GM12878 (cell line): ENCODE results near the gene PHKG2. TPM values are rescaled to one million over a fixed set of nuclear protein-coding genes. Genes with fewer than 3 reads are reported as not detected.

Source experiments
- ATAC-seq: fragments of 200-7000 bp; cut with Tn5 transposase; 3 replicates; pipeline ENCODE4 v1.9.1; 2020; ENCODE audit warnings: mild to moderate bottlenecking, moderate library complexity
- BruUV-seq: library from RNA; stranded (reverse); fragments of 400-500 nt; replicated peaks from 2 replicates; lab custom pipeline; 2021; lab: Mats Ljungman, UMichigan
- CTCF ChIA-PET: fragments of 300-600 bp; sonication (Branson Sonifier 250); formaldehyde crosslinking; extraction: SDS; loops from one replicate; lab custom pipeline; 2021; ENCODE audit warnings: inconsistent platforms; lab: Yijun Ruan, JAX
- POLR2A ChIA-PET: fragments of 350-600 bp; formaldehyde crosslinking; extraction: SDS; loops from one replicate; lab custom pipeline; 2021; ENCODE audit warnings: inconsistent platforms; lab: Charles Lee
- RAD21 ChIA-PET: fragments of 300-600 bp; sonication (Branson Sonifier 250); formaldehyde crosslinking; loops from one replicate; lab custom pipeline; 2023; ENCODE audit warnings: antibody characterized with exemption; ENCODE audit not compliant: unreplicated experiment; lab: Charles Lee
- SMC1A ChIA-PET: fragments of 300-600 bp; sonication (Branson Sonifier 250); formaldehyde crosslinking; loops from one replicate; lab custom pipeline; 2023; ENCODE audit not compliant: unreplicated experiment, uncharacterized antibody; lab: Charles Lee
- DNase-seq: peaks from one replicate; pipeline ENCODE4 v3.0.0-alpha.2; 2011; ENCODE audit warnings: low read depth, low spot score
- FAIRE-seq: peaks from 3 replicates; lab custom pipeline; 2011; peaks lifted over from hg19 to GRCh38; lab: Jason Lieb, UNC
- H2AFZ ChIP-seq: 2 replicates; pipeline ENCODE4 v1.6.0; 2011; ENCODE audit warnings: low read depth, low read length, control low read depth; ENCODE audit not compliant: control insufficient read depth
- H3K27ac ChIP-seq: 2 replicates; pipeline ENCODE4 v1.5.1; 2011; ENCODE audit warnings: control low read depth; ENCODE audit not compliant: control insufficient read depth, insufficient read depth
- H3K27me3 ChIP-seq, 2 experiments: replicated peaks in 1 of 2; 2 replicates each; pipeline versions ENCODE4 v1.6.0 to v1.6.1; 2011; ENCODE audit warnings: low read length in 1 of 2; ENCODE audit not compliant: control insufficient read depth in 2 of 2, insufficient read depth in 2 of 2
- H3K36me3 ChIP-seq, 2 experiments: 2 replicates each; pipeline ENCODE4 v1.5.1; 2011; ENCODE audit warnings: low read length in 1 of 2; ENCODE audit not compliant: control insufficient read depth in 2 of 2, insufficient read depth in 2 of 2
- H3K4me1 ChIP-seq: 2 replicates; pipeline ENCODE4 v1.6.1; 2011; ENCODE audit warnings: mild to moderate bottlenecking, low read length, moderate library complexity, mixed read lengths; ENCODE audit not compliant: control insufficient read depth, insufficient read depth
- H3K4me2 ChIP-seq: 2 replicates; pipeline ENCODE4 v1.6.0; 2011; ENCODE audit warnings: control low read depth; ENCODE audit not compliant: control insufficient read depth, insufficient read depth
- H3K4me3 ChIP-seq: fragments of 200-600 bp; sonication (generic); 2 replicates; pipeline ENCODE4 v1.5.1; 2016
- H3K79me2 ChIP-seq: 2 replicates; pipeline ENCODE4 v1.6.0; 2011; ENCODE audit warnings: low read length; ENCODE audit not compliant: control insufficient read depth, insufficient read depth
- H3K9ac ChIP-seq: 2 replicates; pipeline ENCODE4 v1.8.0; 2011; ENCODE audit warnings: low read length, control low read depth, mixed read lengths; ENCODE audit not compliant: control insufficient read depth, insufficient read depth
- H3K9me3 ChIP-seq: replicated peaks from 3 replicates; pipeline ENCODE4 v1.5.1; 2011; ENCODE audit warnings: mild to moderate bottlenecking, low read length; ENCODE audit not compliant: control insufficient read depth, insufficient read depth
- H4K20me1 ChIP-seq: 2 replicates; pipeline ENCODE4 v1.6.0; 2011; ENCODE audit not compliant: control insufficient read depth, insufficient read depth
- E2F4 ChIP-seq: IDR thresholded peaks from 2 replicates; pipeline ENCODE4 v1.6.1; 2012; ENCODE audit warnings: low read depth, low read length, improper control_type of control experiment
- GABPA ChIP-seq: IDR thresholded peaks from 2 replicates; pipeline ENCODE4 v1.6.1; 2014; ENCODE audit warnings: antibody characterized with exemption, low read depth, mild to moderate bottlenecking, inconsistent platforms
- HDAC2 ChIP-seq: fragments of 200-600 bp; sonication (generic); IDR thresholded peaks from 2 replicates; pipeline ENCODE4 v1.6.1; 2017
- POU2F2 ChIP-seq: IDR thresholded peaks from 3 replicates; pipeline ENCODE4 v1.6.1; 2011; ENCODE audit warnings: low read depth, mild to moderate bottlenecking, low read length, borderline replicate concordance
- USF2 ChIP-seq: IDR thresholded peaks from 2 replicates; pipeline ENCODE4 v1.6.1; 2011; ENCODE audit warnings: low read depth, low read length, improper control_type of control experiment, borderline replicate concordance
- ZBTB4 ChIP-seq: fragments of 450-650 bp; formaldehyde crosslinking; IDR thresholded peaks from 2 replicates; pipeline ENCODE4 v1.4.0; 2022; ENCODE audit warnings: mild to moderate bottlenecking, moderate library complexity
- WGBS: methylation state at CpG from one replicate; pipeline ENCODE4 v1.1.6; 2016; ENCODE audit warnings: low lambda C conversion rate; ENCODE audit not compliant: insufficient replicate concordance, insufficient coverage; ENCODE audit errors: missing lambda C conversion rate; 5-methylcytosine and 5-hydroxymethylcytosine counted together
- in situ Hi-C: fragments of 300-500 bp; cut with MboI; formaldehyde crosslinking; loops from 9 replicates; pipeline ENCODE4 v1.14.3; 2018; ENCODE audit warnings: mixed read lengths
- intact Hi-C: fragments of 100-400 bp; cut with micrococcal nuclease; formaldehyde crosslinking; loops from one replicate; pipeline ENCODE4 v1.14.2; 2022; ENCODE audit not compliant: unreplicated experiment
- polyA plus RNA-seq, 11 experiments: library from polyadenylated mRNA; depleted of rRNA in 4 of 11; unstranded in 6 of 11; stranded (reverse) in 5 of 11; fragments of >200 nt; fragmentation: Nextera tagmentation in 4 of 11; fragmentation: Illumina TruSeq in 1 of 11; extraction: Ambion mirVana in 4 of 11; extraction: Trizol in 1 of 11; gene quantifications; 1 replicate in 1 of 11; 2 replicates in 10 of 11; pipeline versions ENCODE4 v1.2.1 to v1.2.3, GENCODE V29; 2011 to 2016; ENCODE audit warnings: inconsistent platforms in 2 of 11, missing spikeins in 2 of 11, low read depth in 1 of 11
- total RNA-seq, 4 experiments: library from RNA; depleted of rRNA in 3 of 4; stranded (reverse); fragments of >200 nt in 3 of 4; fragmentation: Illumina TruSeq in 1 of 4; extraction: Trizol in 1 of 4; gene quantifications; 2 replicates each; pipeline versions ENCODE4 v1.2.1 to v1.2.3, GENCODE V29; 2013 to 2021
- TF ChIP-seq, protein P1 (sequence below): IDR thresholded peaks from 2 replicates; pipeline ENCODE4 v1.6.1; 2012; ENCODE audit warnings: low read depth, low read length, improper control_type of control experiment

The PHKG2 gene
- total and polyA plus RNA-seq, 10 of the 15 experiments (the other 5 are each of a cell fraction or from before 2014, with no cell fraction given): 5.2 to 50.1 (median 37.2) TPM

- Histone ChIP-seq H3K27ac (no peak overlapping the region), H4K20me1 (no peaks in the 10 kb centered on the region), H2AFZ (no peak overlapping the region), H3K36me3 (peaks cover 22 to 23% of the 10 kb centered on the region in 2 experiments; a peak in 3 of 4 replicates), H3K9me3 (no peaks in the 10 kb centered on the region), H3K4me3 (no peak overlapping the region), H3K4me1 (no peaks in the 10 kb centered on the region), H3K9ac (no peak overlapping the region), H3K4me2 (no peak overlapping the region), H3K79me2 (no peaks in the 10 kb centered on the region), H3K27me3 (no peaks in the 10 kb centered on the region)
- no peak for FAIRE-seq
- in situ Hi-C loops (no loop called here), intact Hi-C loops (no loop called here)
- BruUV-seq: no TSS peak
- SMC1A ChIA-PET: no interaction called here
- POLR2A ChIA-PET: interaction anchor here (0.6 to 1.0 kb wide), 2 partner anchors 13 to 306 kb away, joined by 3 read pairs; no protein-coding TSS in a partner anchor
- DNase-seq: no peak
- CTCF ChIA-PET: no interaction called here
- RAD21 ChIA-PET: no interaction called here
- WGBS: 81% methylated on average over 7 of the region's 8 CpGs
- TF ChIP-seq USF2 (no peak), POU2F2 (no peak), GABPA (no peak), ZBTB4 (no peak), HDAC2 (no peak), E2F4 (no peak)
- TF ChIP-seq, protein P1, sequence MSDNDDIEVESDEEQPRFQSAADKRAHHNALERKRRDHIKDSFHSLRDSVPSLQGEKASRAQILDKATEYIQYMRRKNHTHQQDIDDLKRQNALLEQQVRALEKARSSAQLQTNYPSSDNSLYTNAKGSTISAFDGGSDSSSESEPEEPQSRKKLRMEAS: no peak
- ATAC-seq: no peak; the same call in 1 of the 3 replicates
Observed at GRCh38 chr16:30740364-30741251, 7.6 kb upstream of the PHKG2 start.
